Measurements from ENCODE around the gene LRRC42. TPM values are rescaled to one million over a fixed set of nuclear protein-coding genes. Genes with fewer than 3 reads are reported as not detected.
A peak's percentile ranks its signal among the peaks of the same experiment; 100 is the strongest.

The LRRC42 gene
- total and polyA plus RNA-seq, 10 of the 15 experiments (the other 5 are each of a cell fraction or from before 2014, with no cell fraction given): 11.0 to 34.4 (median 23.0) TPM

DNA sequence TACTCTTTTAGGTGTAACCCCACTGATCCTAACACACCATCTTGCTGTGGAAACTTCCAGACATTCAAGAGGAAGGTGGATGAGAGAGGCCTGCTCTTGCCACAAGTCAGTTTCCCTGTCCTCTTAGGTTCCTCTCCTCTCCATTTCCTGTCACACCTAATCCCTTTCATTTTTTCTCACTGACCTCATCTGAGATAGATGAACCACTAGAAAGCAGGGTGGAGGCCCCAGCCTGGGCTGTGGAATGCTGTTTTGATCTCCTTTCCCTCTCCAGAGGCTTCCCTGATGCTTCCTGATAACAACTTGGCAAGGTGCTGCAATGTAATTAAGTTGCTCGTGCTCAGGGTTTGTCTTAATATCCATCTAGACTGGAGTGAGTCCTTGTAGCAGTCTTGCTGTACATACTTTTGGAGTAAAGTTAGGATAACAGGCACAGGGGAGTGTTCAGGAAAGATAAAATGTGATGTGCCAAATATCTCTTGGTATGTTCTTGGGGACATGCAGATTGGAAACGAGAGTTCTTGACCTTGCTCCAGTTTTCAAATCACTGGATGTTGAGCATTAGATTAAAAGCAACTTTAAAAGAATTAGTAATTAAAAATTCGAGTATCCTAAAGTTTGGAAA is 11.2 kb downstream of the LRRC42 start:
- no peaks in the 10 kb centered on the region for H4K20me1 ChIP-seq (ENCODE audit: control insufficient read depth, insufficient read depth)
- TF ChIP-seq PAX8 (IDR thresholded peaks at IDR 0.05): no peak
- TF ChIP-seq, protein P1, sequence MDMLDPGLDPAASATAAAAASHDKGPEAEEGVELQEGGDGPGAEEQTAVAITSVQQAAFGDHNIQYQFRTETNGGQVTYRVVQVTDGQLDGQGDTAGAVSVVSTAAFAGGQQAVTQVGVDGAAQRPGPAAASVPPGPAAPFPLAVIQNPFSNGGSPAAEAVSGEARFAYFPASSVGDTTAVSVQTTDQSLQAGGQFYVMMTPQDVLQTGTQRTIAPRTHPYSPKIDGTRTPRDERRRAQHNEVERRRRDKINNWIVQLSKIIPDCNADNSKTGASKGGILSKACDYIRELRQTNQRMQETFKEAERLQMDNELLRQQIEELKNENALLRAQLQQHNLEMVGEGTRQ (IDR thresholded peaks at IDR 0.05; ENCODE audit: borderline replicate concordance, low read depth, low read length): no peak
- no peak for TF ChIP-seq HDAC6 (IDR thresholded peaks at IDR 0.05; ENCODE audit: unreplicated experiment)
- no peak for TF ChIP-seq POU2F2 (IDR thresholded peaks at IDR 0.05; ENCODE audit: borderline replicate concordance, low read depth, low read length)
- no peak for TF ChIP-seq POLR2AphosphoS2 (IDR thresholded peaks at IDR 0.05; ENCODE audit: low read depth, low read length)
- ChIA-PET SMC1A (ENCODE audit: uncharacterized antibody, unreplicated experiment) (interaction anchor here (2.0 to 3.7 kb wide), 5 partner anchors 8 to 96 kb away, joined by 11 to 62 read pairs (median 37); no protein-coding TSS in a partner anchor), POLR2A (interaction anchor here (0.9 to 2.5 kb wide), 3 partner anchors 10 to 97 kb away, joined by 3 to 10 read pairs (median 3); no protein-coding TSS in a partner anchor), RAD21 (ENCODE audit: unreplicated experiment) (interaction anchor here (1.1 to 3.2 kb wide), 9 partner anchors 9 to 97 kb away, joined by 3 to 72 read pairs (median 9); partner anchors contain the start of genes IFT25 and LRRC42), CTCF (interaction anchor here (0.7 to 7.4 kb wide), 8 partner anchors 8 to 106 kb away, joined by 3 to 232 read pairs (median 9); no protein-coding TSS in a partner anchor)
- peaks cover 2% of the 10 kb centered on the region for H3K79me2 ChIP-seq (ENCODE audit: control insufficient read depth, insufficient read depth, low read length)
- no peak overlapping the region for H2AFZ ChIP-seq (ENCODE audit: control insufficient read depth, low read depth, low read length)
- peak; percentile 33; the same call in 2 of the 3 replicates for ATAC-seq
- peaks cover 0 to 13% of the 10 kb centered on the region in 2 experiments for H3K36me3 ChIP-seq (ENCODE audit: control insufficient read depth in 2 of 2, insufficient read depth in 2 of 2, low read length in 1 of 2)
- 82% methylated on average over 3 of the region's 3 CpGs for WGBS (ENCODE audit: insufficient coverage, insufficient replicate concordance, low lambda C conversion rate, missing lambda C conversion rate)
- H3K9ac ChIP-seq (ENCODE audit: control insufficient read depth, insufficient read depth, low read length): 0 out of 2 replicates have a peak overlapping the region, but pooled peaks have one; percentile 1
- H3K9me3 ChIP-seq (replicated peaks; ENCODE audit: control insufficient read depth, insufficient read depth, low read length): no peaks in the 10 kb centered on the region
- in situ Hi-C loops (cut with MboI): loop anchor here (25.0 kb wide), 1 partner anchor 470 kb away; no protein-coding TSS in a partner anchor
- peak overlapping the region; percentile 26; the same call in 1 of the 2 replicates for H3K27ac ChIP-seq (ENCODE audit: control insufficient read depth, insufficient read depth)
- H3K4me1 ChIP-seq (ENCODE audit: control insufficient read depth, insufficient read depth, low read length): peaks cover 11% of the 10 kb centered on the region; the same call in 1 of the 2 replicates
- H3K4me2 ChIP-seq (ENCODE audit: control insufficient read depth, insufficient read depth): peak overlapping the region; percentile 2
- no peaks in the 10 kb centered on the region for H3K27me3 ChIP-seq (replicated peaks in 1 of 2; ENCODE audit: control insufficient read depth in 2 of 2, insufficient read depth in 2 of 2, low read length in 1 of 2)
- no peak for DNase-seq (ENCODE audit: low read depth, low spot score)
- intact Hi-C loops (cut with micrococcal nuclease; ENCODE audit: unreplicated experiment): loop anchor here (10.0 kb wide), 1 partner anchor 473 kb away; no protein-coding TSS in a partner anchor
- BruUV-seq (replicated peaks): no TSS peak
- no peak overlapping the region for H3K4me3 ChIP-seq
- FAIRE-seq: no peak
